Non-pigmented ciliary epithelial cell (primary cell): ENCODE data around the gene KCNQ1.

ENCODE experiments used
- DNase-seq: peaks from one replicate; pipeline ENCODE4 v3.0.0-alpha.2; 2010; ENCODE audit warnings: low read depth

KCNQ1 gene

DNA sequence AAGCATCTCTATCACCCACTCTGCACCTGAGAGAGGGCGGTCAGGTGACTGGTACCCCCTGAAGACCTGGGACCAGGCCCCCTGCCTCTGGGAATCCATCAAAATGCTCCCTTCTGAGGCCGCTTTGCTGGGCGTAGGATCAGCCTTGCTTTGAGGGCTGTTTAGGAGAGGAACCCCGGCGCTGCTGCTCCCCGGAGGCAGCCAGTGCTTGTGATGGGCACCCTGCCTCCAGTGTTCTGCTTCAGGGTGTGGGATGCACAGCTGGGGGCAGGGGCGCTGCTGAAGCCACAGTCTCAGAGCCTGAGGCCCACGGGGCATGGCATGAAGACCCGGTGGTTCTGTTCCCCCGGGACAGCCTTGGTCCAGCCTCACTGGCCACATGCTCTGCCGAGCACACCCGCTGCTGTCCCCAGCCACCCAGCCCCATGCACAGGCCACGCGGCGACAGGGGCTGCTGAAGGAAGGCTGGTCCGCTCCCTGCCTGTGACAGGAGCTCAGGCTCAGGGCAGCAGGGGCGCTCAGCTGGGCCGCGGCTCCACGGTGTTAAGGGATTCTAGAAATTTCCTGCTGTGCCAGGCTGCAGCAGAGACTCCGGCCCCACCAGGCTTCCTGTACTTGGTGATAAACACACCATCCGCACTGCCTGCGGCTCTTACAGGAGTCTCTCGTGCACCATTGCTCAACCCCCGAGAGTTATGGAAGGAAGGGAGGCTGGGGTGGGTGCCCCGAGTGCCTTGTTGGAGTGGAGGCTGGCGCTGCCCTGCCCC, 91.0 kb downstream of the KCNQ1 start:
- no peak for DNase-seq

DNA sequence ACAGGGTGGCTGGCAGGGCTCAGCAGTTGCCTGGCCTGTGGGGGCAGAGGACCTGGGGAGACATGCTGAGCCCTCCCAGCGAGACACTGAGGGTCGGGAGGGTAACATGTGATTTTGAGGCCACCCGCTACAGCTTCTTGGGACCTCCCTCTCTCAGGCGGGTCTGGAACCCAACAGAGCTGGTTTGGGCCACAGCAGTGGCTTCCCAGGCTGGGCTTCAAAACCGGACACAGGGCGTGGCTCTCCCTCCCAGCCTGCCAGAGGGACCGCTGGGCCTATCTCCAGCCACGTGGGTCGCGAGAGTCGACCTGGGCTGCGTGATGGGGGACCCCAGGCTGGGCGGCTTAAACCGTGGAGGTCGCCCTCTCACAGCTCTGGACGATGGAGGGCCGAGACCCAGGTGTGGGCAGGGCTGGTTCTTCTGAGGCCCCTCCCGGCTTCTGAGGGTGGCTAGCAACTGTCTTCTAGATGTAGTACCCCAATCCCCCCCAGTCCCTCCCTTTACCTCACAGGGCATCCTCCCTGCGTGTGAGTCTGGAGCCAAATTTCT, 91.7 kb downstream of the KCNQ1 start:
- DNase-seq = no peak

GRCh38 chr11:2537010-2537705, 92.3 kb downstream of the KCNQ1 start:
- DNase-seq = no peak

- DNase-seq = no peak
Observed at GRCh38 chr11:2537896-2538724, 93.3 kb downstream of the KCNQ1 start.

DNA sequence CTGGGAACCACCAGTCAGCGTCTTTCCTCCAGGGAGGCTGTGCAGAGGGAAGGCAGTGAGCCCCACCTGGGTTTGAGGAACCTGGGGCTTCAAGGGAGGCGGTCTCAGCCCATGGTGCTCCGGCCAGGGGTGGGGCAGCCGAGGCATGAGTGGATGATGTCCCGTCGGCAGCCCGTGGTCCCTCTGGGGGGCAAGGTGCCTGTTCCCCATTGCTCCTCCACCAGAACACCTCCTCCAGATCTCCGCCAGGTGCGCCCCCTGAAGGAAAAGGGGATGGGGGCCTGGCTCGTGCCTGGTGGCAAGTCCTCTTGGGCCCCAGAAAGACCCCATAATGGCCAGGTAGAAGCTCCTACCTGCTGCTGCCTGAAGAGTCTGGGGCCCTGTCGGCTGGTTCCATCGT, 94.1 kb downstream of the KCNQ1 start:
- DNase-seq = no peak

DNA sequence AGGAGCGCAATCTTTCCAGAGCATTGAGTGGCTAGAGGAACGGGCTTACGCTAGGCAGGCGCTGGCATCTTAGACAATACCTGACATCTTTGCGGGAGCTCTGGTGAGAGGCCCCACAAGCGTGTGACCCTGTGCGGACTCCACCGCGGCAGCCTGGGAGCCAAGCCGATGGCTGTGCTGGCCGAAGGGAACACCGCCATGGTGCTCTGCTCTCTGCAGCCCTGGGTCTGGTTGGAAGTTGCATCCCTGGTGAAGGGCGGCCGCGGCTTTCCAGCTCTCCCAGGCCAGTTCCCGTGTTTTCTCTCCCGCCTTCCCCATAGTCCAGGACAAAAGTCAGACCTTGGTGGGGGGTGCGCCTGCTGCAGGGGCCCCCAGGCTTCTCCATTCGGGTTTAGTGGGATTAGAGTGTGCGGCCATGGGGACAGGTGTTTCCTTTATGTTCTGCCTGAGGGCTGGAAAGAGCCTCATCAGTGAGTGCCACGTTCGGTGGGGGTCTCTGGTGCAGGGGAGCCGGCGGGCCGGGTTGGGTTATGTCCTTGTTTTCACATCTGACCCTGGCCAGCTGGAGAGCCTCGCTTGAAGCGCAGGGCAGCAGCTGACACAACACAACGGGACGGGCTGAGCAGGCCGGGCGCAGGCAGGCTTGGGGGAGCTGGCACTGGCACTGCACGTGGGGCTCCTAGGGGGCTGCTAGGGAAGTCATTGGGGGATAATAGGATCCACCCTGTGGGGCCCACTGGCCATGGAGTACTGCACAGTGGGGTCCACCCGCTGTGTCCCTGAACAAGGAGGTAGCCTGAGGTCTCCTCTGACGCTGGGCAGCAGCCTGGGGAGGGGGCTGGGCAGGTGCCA, 94.8 kb downstream of the KCNQ1 start:
- DNase-seq = no peak

GRCh38 chr11:2540223-2540991, 95.6 kb downstream of the KCNQ1 start:
- DNase-seq = no peak

DNA sequence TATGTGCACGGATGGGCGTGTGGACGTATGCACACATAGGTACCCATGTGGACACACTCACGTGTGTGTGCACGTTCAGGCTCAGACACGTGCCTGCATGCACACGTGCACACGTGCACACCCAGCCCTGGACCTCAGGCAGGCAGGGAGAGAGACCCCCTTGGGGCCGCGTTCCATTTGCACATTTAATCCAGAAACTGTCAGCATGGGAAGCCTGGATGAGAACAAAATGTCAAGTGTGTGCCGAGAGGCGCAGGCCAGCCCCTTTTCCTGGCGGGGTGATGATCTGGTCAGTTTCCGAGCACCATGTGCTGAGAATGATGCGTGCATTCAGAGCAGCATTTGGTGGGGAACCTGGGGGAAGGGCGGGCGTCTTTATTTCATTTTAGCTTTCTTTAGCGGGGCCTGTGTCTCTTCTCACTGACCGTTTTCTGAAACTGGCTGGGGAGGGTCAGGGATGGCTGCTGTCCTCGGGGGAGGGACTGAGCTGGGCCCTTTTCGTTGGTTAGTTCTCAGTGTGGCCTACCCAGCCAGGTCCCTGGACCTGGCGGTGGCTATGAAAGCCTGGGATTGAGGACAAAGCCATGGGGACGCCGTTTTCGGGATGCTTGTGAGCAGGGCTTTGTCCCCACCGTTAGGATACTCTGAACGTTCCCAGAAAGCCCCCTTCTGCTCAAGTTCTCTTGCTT, 96.3 kb downstream of the KCNQ1 start:
- DNase-seq = no peak

GRCh38 chr11:2541881-2542361, 97.1 kb downstream of the KCNQ1 start:
- no peak for DNase-seq

- no peak for DNase-seq
Observed at GRCh38 chr11:2542406-2542805, 97.6 kb downstream of the KCNQ1 start.

GRCh38 chr11:2547806-2548205, 103.0 kb downstream of the KCNQ1 start:
- no peak for DNase-seq

DNA sequence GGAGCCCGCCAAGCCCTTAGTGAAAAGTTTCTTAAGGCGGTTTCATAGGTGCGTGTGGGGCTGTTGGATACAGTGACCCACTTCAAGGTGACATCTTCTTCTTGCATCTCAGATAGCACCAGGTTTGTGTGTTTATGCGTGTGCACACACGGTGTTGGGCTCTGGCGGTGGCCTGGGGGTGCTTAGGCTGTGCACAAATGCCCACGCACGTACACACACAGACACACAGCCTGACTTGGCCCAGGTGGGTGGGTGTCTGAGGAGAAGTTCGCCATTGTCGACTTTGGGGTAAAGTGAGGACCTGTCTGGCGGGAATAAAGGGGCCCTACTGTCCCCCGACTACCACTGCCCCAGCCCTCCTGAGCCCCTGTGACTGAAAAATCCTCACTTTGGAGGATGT, 103.8 kb downstream of the KCNQ1 start:
- DNase-seq = no peak

- no peak for DNase-seq
Observed at GRCh38 chr11:2549080-2549479, 104.3 kb downstream of the KCNQ1 start.

- no peak for DNase-seq
Observed at GRCh38 chr11:2549491-2549875, 104.7 kb downstream of the KCNQ1 start.

GRCh38 chr11:2549876-2550605, 105.2 kb downstream of the KCNQ1 start:
- no peak for DNase-seq

GRCh38 chr11:2550606-2550970, 105.8 kb downstream of the KCNQ1 start:
- no peak for DNase-seq

DNA sequence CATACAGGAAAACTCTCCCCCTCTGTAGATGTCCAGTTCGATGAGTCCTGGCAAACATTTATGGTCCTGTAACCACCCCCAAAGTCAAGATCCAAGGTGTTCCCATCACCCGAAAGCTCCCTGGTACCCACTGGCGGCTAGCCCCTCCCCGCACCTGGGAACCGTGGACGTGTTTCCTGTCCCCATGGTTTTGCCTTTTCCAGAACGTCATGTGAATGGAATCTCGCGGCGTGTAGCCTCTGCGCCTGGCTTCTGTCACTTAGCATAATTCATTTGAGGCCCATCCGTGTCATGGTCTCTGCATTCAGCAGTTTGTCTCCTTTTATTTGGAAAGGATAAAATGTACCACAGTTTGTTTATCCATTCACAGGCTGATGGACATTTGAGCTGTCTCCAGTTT, 106.3 kb downstream of the KCNQ1 start:
- no peak for DNase-seq

DNA sequence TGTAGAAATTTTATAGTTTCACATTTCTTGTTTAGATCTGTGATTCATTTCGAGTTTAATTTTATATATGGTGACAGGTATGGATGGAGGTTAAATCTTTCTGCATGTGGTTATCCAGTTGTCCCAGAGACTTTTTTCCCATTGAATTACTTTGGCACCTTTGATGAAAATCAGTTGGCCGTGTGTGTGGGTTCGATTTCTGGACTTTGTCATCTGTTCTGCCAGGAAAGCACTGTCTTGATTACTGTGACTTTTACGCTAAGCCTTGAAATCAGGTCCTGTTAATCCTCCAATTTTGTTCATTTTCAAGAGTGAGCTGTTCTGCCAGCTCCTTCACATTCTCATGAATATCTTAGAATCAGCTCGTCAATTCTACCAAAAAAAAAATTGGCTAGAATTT, 107.4 kb downstream of the KCNQ1 start:
- DNase-seq = no peak

DNA sequence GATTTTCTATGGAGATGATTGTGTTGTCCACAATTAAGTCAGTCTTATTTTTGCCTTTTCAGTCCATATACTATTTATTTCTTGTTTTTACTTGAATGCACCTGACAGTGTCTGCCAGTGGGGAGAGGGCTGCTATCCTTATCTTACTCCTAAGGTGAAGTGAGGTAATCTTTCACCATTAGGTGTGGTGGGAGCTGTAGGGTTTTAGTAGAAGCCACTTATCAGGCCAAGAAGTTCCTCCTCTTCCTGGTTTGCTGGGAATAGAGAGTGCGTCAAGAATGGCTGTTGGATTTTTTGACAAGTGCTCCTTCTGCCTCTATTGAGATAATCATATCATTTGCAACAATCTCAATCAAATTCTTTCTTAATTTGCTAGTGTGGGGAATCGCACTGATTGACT, 108.4 kb downstream of the KCNQ1 start:
- no peak for DNase-seq
